A673 (cell line): ENCODE measurements around the gene DYNC2I2. TPM values are rescaled to one million over a fixed set of nuclear protein-coding genes. Genes with fewer than 3 reads are reported as not detected.
"Not testable (repeated sequence)": the region's sequence is repeated elsewhere in the genome, so short reads cannot be mapped to it uniquely, and the experiment has no call there.

Source experiments
- BruUV-seq: library from RNA; stranded (reverse); fragments of 400-500 nt; replicated peaks from 2 replicates; lab custom pipeline; 2021; lab: Mats Ljungman, UMichigan
- CTCF ChIA-PET: fragments of 300-600 bp; sonication (Branson Sonifier 250); formaldehyde crosslinking; loops from one replicate; lab custom pipeline; 2022; ENCODE audit warnings: antibody characterized with exemption; lab: Charles Lee
- POLR2A ChIA-PET: fragments of 300-600 bp; sonication (Branson Sonifier 250); formaldehyde crosslinking; loops from one replicate; lab custom pipeline; 2022; ENCODE audit warnings: antibody characterized with exemption; ENCODE audit not compliant: low non-redundant PET; lab: Charles Lee
- DNase-seq: peaks from one replicate; pipeline ENCODE4 v3.0.0-alpha.2; 2015; ENCODE audit warnings: low spot score
- H3K27ac ChIP-seq: fragments of 200-600 bp; sonication (generic); 2 replicates; pipeline ENCODE4 v1.5.1; 2016; ENCODE audit warnings: mixed run types, low read depth, mild to moderate bottlenecking, mixed read lengths, antibody characterized with exemption, low read length; ENCODE audit not compliant: poor library complexity, severe bottlenecking
- H3K27me3 ChIP-seq: fragments of 200-600 bp; sonication (generic); replicated peaks from 2 replicates; pipeline ENCODE4 v1.6.1; 2017; ENCODE audit warnings: mixed run types, low read depth, mild to moderate bottlenecking, mixed read lengths, antibody characterized with exemption, low read length; ENCODE audit not compliant: insufficient read depth, poor library complexity
- H3K36me3 ChIP-seq: fragments of 200-600 bp; sonication (generic); 2 replicates; pipeline ENCODE4 v1.6.1; 2016; ENCODE audit warnings: mixed run types, mild to moderate bottlenecking, mixed read lengths, antibody characterized with exemption, low read length; ENCODE audit not compliant: insufficient read depth, poor library complexity, severe bottlenecking
- H3K4me1 ChIP-seq: fragments of 200-600 bp; sonication (generic); 2 replicates; pipeline ENCODE4 v1.6.1; 2017; ENCODE audit warnings: mixed run types, mild to moderate bottlenecking, mixed read lengths, antibody characterized with exemption, low read length; ENCODE audit not compliant: insufficient read depth, poor library complexity, severe bottlenecking
- H3K4me3 ChIP-seq: fragments of 200-600 bp; sonication (generic); 2 replicates; pipeline ENCODE4 v1.5.1; 2016; ENCODE audit warnings: low read depth, mixed run types, mild to moderate bottlenecking, mixed read lengths, low read length; ENCODE audit not compliant: poor library complexity, severe bottlenecking
- H3K9me3 ChIP-seq: fragments of 200-600 bp; sonication (generic); 2 replicates; pipeline ENCODE4 v1.6.1; 2016; ENCODE audit warnings: mixed run types, low read depth, mild to moderate bottlenecking, mixed read lengths, antibody characterized with exemption, low read length; ENCODE audit not compliant: poor library complexity, severe bottlenecking
- CTCF ChIP-seq: fragments of 300-800, 200-600 bp; sonication (generic); conservative IDR thresholded peaks from 2 replicates; pipeline ENCODE4 v1.5.1; 2017; ENCODE audit warnings: low read depth, mild to moderate bottlenecking, antibody characterized with exemption, low read length, moderate library complexity, mixed read lengths
- EZH2 ChIP-seq: fragments of 200-600 bp; sonication (generic); IDR thresholded peaks from 2 replicates; pipeline ENCODE4 v1.6.1; 2017; ENCODE audit warnings: borderline replicate concordance, low read depth, mild to moderate bottlenecking, mixed read lengths, antibody characterized with exemption, low read length; ENCODE audit not compliant: poor library complexity, severe bottlenecking
- intact Hi-C: fragments of 100-400 bp; cut with micrococcal nuclease; formaldehyde crosslinking; loops from one replicate; pipeline ENCODE4 v1.10.0; 2022; ENCODE audit not compliant: unreplicated experiment
- total RNA-seq: library from RNA; stranded (reverse); gene quantifications from 2 replicates; pipeline ENCODE4 v1.2.3, GENCODE V29; 2021

The DYNC2I2 gene
- total RNA-seq, 1 experiment from 2014 or later, result 135 TPM

- no peak overlapping the region for H3K4me3 ChIP-seq
- intact Hi-C loops, result no loop called here
- no peak overlapping the region for H3K27ac ChIP-seq
- H3K36me3 ChIP-seq, result no peaks in the 10 kb centered on the region
- H3K4me1 ChIP-seq, result no peaks in the 10 kb centered on the region
- no peaks in the 10 kb centered on the region for H3K27me3 ChIP-seq
- no peak for TF ChIP-seq CTCF
- no peak for TF ChIP-seq EZH2
- no peak for DNase-seq
- H3K9me3 ChIP-seq, result no peaks in the 10 kb centered on the region
- POLR2A ChIA-PET, result interaction anchor here (0.6 kb wide), 1 partner anchor 32 kb away, joined by 3 read pairs; no protein-coding TSS in a partner anchor
- CTCF ChIA-PET, result interaction anchor here (0.7 to 0.8 kb wide), 2 partner anchors 20 to 42 kb away, joined by 3 read pairs; no protein-coding TSS in a partner anchor
- BruUV-seq, result no TSS peak
Observed at GRCh38 chr9:128677794-128678193, 21.1 kb upstream of the DYNC2I2 start.

- Histone ChIP-seq H3K9me3 (no peaks in the 10 kb centered on the region), H3K4me1 (no peaks in the 10 kb centered on the region), H3K36me3 (no peaks in the 10 kb centered on the region), H3K27ac (no peak overlapping the region), H3K4me3 (no peak overlapping the region), H3K27me3 (no peaks in the 10 kb centered on the region)
- intact Hi-C loops, result no loop called here
- ChIA-PET POLR2A (no interaction called here), CTCF (no interaction called here)
- no TSS peak for BruUV-seq
- no peak for TF ChIP-seq EZH2
- TF ChIP-seq CTCF, result no peak
- DNase-seq, result no peak
Observed at GRCh38 chr9:128675382-128675781, 18.7 kb upstream of the DYNC2I2 start.

GRCh38 chr9:128669786-128670185 lies 13.1 kb upstream of the DYNC2I2 start:
- intact Hi-C loops, result no loop called here
- no peak overlapping the region for H3K4me3 ChIP-seq
- H3K4me1 ChIP-seq, result no peaks in the 10 kb centered on the region
- ChIA-PET CTCF (interaction anchor here (0.7 kb wide), 1 partner anchor 724 kb away, joined by 6 read pairs; no protein-coding TSS in a partner anchor), POLR2A (interaction anchor here (0.7 kb wide), 1 partner anchor 157 kb away, joined by 3 read pairs; no protein-coding TSS in a partner anchor)
- H3K9me3 ChIP-seq, result no peaks in the 10 kb centered on the region
- no peak for DNase-seq
- BruUV-seq, result no TSS peak
- H3K27me3 ChIP-seq, result no peaks in the 10 kb centered on the region
- H3K27ac ChIP-seq, result no peak overlapping the region
- TF ChIP-seq CTCF (no peak), EZH2 (no peak)
- H3K36me3 ChIP-seq, result no peaks in the 10 kb centered on the region

- H3K9me3 ChIP-seq, DNase-seq, POLR2A ChIA-PET, CTCF ChIA-PET, BruUV-seq, intact Hi-C loops, H3K27ac ChIP-seq, H3K4me3 ChIP-seq, H3K4me1 ChIP-seq, H3K36me3 ChIP-seq, H3K27me3 ChIP-seq: not testable (repeated sequence)
Observed at GRCh38 chr9:128666481-128666941, 9.9 kb upstream of the DYNC2I2 start.
